HepG2 (cell line): ENCODE measurements around the gene ADAMTS12. TPM values are rescaled to one million over a fixed set of nuclear protein-coding genes. Genes with fewer than 3 reads are reported as not detected.

Source experiments
- ATAC-seq: fragments of 200-7000 bp; cut with Tn5 transposase; 3 replicates; pipeline ENCODE4 v1.9.1; 2020; ENCODE audit warnings: mild to moderate bottlenecking, moderate library complexity
- BruUV-seq: library from RNA; stranded (reverse); fragments of 400-500 nt; replicated peaks from 2 replicates; lab custom pipeline; 2021; lab: Mats Ljungman, UMichigan
- CTCF ChIA-PET: fragments of 300-600 bp; formaldehyde crosslinking; extraction: SDS; loops from one replicate; lab custom pipeline; 2021; ENCODE audit warnings: low total read pairs, inconsistent platforms, low intra/inter-chr PET ratio; lab: Yijun Ruan, JAX
- POLR2A ChIA-PET: fragments of 350-600 bp; sonication (Branson Sonifier 250); formaldehyde crosslinking; loops from one replicate; lab custom pipeline; 2020; ENCODE audit warnings: antibody characterized with exemption, inconsistent platforms; lab: Yijun Ruan, JAX
- DNase-seq: peaks from one replicate; pipeline ENCODE4 v3.0.0-alpha.2; 2015; ENCODE audit warnings: low spot score
- FAIRE-seq: peaks from 3 replicates; lab custom pipeline; 2011; peaks lifted over from hg19 to GRCh38; lab: Jason Lieb, UNC
- H2AFZ ChIP-seq: one replicate; pipeline ENCODE4 v1.6.1; 2011; ENCODE audit warnings: low read length, inconsistent platforms
- H3K27ac ChIP-seq: fragments of 300-600 bp; 3 replicates; pipeline ENCODE4 v1.8.0; 2011; ENCODE audit warnings: mixed run types, mild to moderate bottlenecking, mixed read lengths, low read length, inconsistent platforms; ENCODE audit not compliant: insufficient read depth; ENCODE audit errors: extremely low read length
- H3K27me3 ChIP-seq, 2 experiments: fragments of 200-600 bp in 1 of 2; 2 replicates in 1 of 2; 3 replicates in 1 of 2; pipeline versions ENCODE4 v1.6.0 to v1.8.0; 2011; ENCODE audit warnings: low read length in 2 of 2, mild to moderate bottlenecking in 2 of 2, moderate library complexity in 2 of 2, inconsistent platforms in 1 of 2; ENCODE audit not compliant: insufficient read depth in 2 of 2, control insufficient read depth in 1 of 2
- H3K36me3 ChIP-seq, 2 experiments: fragments of 200-600 bp in 1 of 2; replicated peaks in 1 of 2; 2 replicates in 1 of 2; 3 replicates in 1 of 2; pipeline versions ENCODE4 v1.5.1 to v1.8.0; 2011; ENCODE audit warnings: low read length in 2 of 2, inconsistent platforms in 1 of 2; ENCODE audit not compliant: insufficient read depth in 2 of 2, control insufficient read depth in 1 of 2
- H3K4me1 ChIP-seq: 2 replicates; pipeline ENCODE4 v1.5.1; 2012; ENCODE audit warnings: low read length, inconsistent platforms; ENCODE audit not compliant: insufficient read depth
- H3K4me2 ChIP-seq: 2 replicates; pipeline ENCODE4 v1.6.0; 2011; ENCODE audit warnings: low read depth, low read length, inconsistent platforms
- H3K4me3 ChIP-seq, 3 experiments: fragments of 200-600 bp in 1 of 3; sonication (generic), shearing (Covaris generic) in 1 of 3; replicated peaks in 1 of 3; 2 replicates each; pipeline ENCODE4 v1.5.1; 2011 to 2016; ENCODE audit warnings: low read length in 3 of 3, inconsistent platforms in 2 of 3, low read depth in 2 of 3, mild to moderate bottlenecking in 2 of 3, control low read depth in 1 of 3, mixed read lengths in 1 of 3; ENCODE audit not compliant: insufficient read depth in 1 of 3
- H3K79me2 ChIP-seq: one replicate; pipeline ENCODE4 v1.6.1; 2011; ENCODE audit warnings: low read length, inconsistent platforms; ENCODE audit not compliant: insufficient read depth
- H3K9ac ChIP-seq: 2 replicates; pipeline ENCODE4 v1.6.0; 2011; ENCODE audit warnings: mild to moderate bottlenecking, low read depth, low read length, inconsistent platforms; ENCODE audit not compliant: insufficient read depth
- H3K9me3 ChIP-seq: 2 replicates; pipeline ENCODE4 v1.5.1; 2012; ENCODE audit warnings: mild to moderate bottlenecking, low read length
- H4K20me1 ChIP-seq: 2 replicates; pipeline ENCODE4 v1.6.0; 2011; ENCODE audit warnings: inconsistent platforms, mild to moderate bottlenecking, low read length, moderate library complexity; ENCODE audit not compliant: insufficient read depth
- BORCS8-MEF2B ChIP-seq: sonication (generic); formaldehyde crosslinking; IDR thresholded peaks from 2 replicates; pipeline ENCODE4 v1.8.0; 2022; ENCODE audit warnings: mild to moderate bottlenecking, missing genetic modification reagents
- MTA1 ChIP-seq: sonication (generic); formaldehyde crosslinking; IDR thresholded peaks from 2 replicates; pipeline ENCODE4 v1.4.0; 2020; ENCODE audit warnings: missing genetic modification reagents, mild to moderate bottlenecking, borderline replicate concordance
- RXRA ChIP-seq: sonication (generic); formaldehyde crosslinking; IDR thresholded peaks from 2 replicates; pipeline ENCODE4 v1.5.1; 2020; ENCODE audit warnings: missing genetic modification reagents
- TFE3 ChIP-seq: IDR thresholded peaks from 2 replicates; pipeline ENCODE4 v1.6.1; 2016
- ZBTB38 ChIP-seq: sonication (generic); formaldehyde crosslinking; IDR thresholded peaks from 2 replicates; pipeline ENCODE4 v1.5.1; 2020; ENCODE audit warnings: mild to moderate bottlenecking, missing genetic modification reagents
- ZNF329 ChIP-seq: sonication (generic); formaldehyde crosslinking; IDR thresholded peaks from 2 replicates; pipeline ENCODE4 v1.9.0; 2021; ENCODE audit warnings: low read depth, mild to moderate bottlenecking, missing genetic modification reagents
- ZNF614 ChIP-seq: IDR thresholded peaks from 2 replicates; pipeline ENCODE4 v1.6.1; 2018; ENCODE audit warnings: missing biosample characterization, missing genetic modification reagents, inconsistent platforms, borderline replicate concordance
- ZNF790 ChIP-seq: sonication (generic); formaldehyde crosslinking; IDR thresholded peaks from 2 replicates; pipeline ENCODE4 v1.8.0; 2022; ENCODE audit warnings: missing genetic modification reagents, mild to moderate bottlenecking, borderline replicate concordance
- WGBS: methylation state at CpG from one replicate; pipeline ENCODE4 v1.1.6; 2017; ENCODE audit warnings: low lambda C conversion rate; 5-methylcytosine and 5-hydroxymethylcytosine counted together
- in situ Hi-C: cut with HindIII; loops from 2 replicates; pipeline ENCODE4 v1.10.0; 2017; ENCODE audit warnings: low pct_unique_long_range_greater_than_20kb; ENCODE audit not compliant: extremely low pct_ligation_motif_present
- intact Hi-C: fragments of 100-400 bp; cut with micrococcal nuclease; formaldehyde crosslinking; loops from one replicate; pipeline ENCODE4 v1.10.0; 2022; ENCODE audit not compliant: unreplicated experiment
- polyA plus RNA-seq, 8 experiments: library from polyadenylated mRNA; depleted of rRNA in 3 of 8; stranded (reverse) in 7 of 8; unstranded in 1 of 8; fragments of >200 nt; fragmentation: Illumina TruSeq in 4 of 8; extraction: Trizol in 4 of 8; gene quantifications; 2 replicates each; pipeline versions ENCODE4 v1.2.1 to v1.2.3, GENCODE V29; 2011 to 2016; ENCODE audit warnings: low read depth in 4 of 8, missing spikeins in 1 of 8, mixed read lengths in 1 of 8; ENCODE audit not compliant: insufficient read depth in 1 of 8
- total RNA-seq, 5 experiments: library from RNA; depleted of rRNA; stranded (reverse); fragments of >200 nt; fragmentation: Illumina TruSeq; extraction: Trizol; gene quantifications; 2 replicates each; pipeline ENCODE4 v1.2.3, GENCODE V29; 2016; ENCODE audit warnings: low read depth in 1 of 5
- TF ChIP-seq, protein P1 (sequence below): IDR thresholded peaks from 2 replicates; pipeline ENCODE4 v1.6.1; 2012; ENCODE audit warnings: low read depth, low read length, improper control_type of control experiment
- TF ChIP-seq, protein P2 (sequence below): sonication (generic); formaldehyde crosslinking; IDR thresholded peaks from 2 replicates; pipeline ENCODE4 v1.4.0; 2020; ENCODE audit warnings: mild to moderate bottlenecking, missing genetic modification reagents, borderline replicate concordance

ADAMTS12 gene
- total and polyA plus RNA-seq, 2 of the 13 experiments (the other 11 are each of a cell fraction or from before 2014, with no cell fraction given): 0.03 TPM; not detected in 1

DNA sequence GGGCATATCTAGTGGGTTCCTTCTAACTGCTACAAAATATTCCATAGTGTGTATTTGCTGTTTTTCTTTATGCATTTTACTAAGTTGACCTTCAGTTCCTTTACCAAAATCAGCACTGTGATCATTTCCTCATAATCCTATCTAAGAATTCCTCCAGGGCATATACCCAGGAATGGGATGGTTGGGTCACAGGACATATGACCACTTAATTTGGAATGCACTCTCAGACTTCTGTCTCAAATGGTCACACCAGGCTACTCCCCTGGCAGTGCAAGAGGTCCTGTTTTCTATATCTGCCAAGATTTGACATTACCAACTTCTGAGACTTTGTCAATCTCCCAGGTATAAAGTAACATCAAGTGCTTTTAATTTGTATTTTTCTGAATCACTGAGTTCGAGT lies 63.9 kb downstream of the ADAMTS12 start:
- Histone ChIP-seq H3K9me3 (no peaks in the 10 kb centered on the region), H3K4me1 (no peaks in the 10 kb centered on the region), H3K27me3 (no peaks in the 10 kb centered on the region; a peak in 1 of 5 replicates), H3K36me3 (no peaks in the 10 kb centered on the region), H3K27ac (no peak overlapping the region), H4K20me1 (no peaks in the 10 kb centered on the region), H3K9ac (no peak overlapping the region), H3K4me2 (no peak overlapping the region), H3K4me3 (no peak overlapping the region), H2AFZ (no peak overlapping the region), H3K79me2 (no peaks in the 10 kb centered on the region)
- ChIA-PET CTCF (no interaction called here), POLR2A (no interaction called here)
- no TSS peak for BruUV-seq
- 0% methylated on average over 1 of the region's 1 CpG for WGBS
- DNase-seq: no peak
- FAIRE-seq: no peak
- no peak for ATAC-seq
- TF ChIP-seq, protein P1, sequence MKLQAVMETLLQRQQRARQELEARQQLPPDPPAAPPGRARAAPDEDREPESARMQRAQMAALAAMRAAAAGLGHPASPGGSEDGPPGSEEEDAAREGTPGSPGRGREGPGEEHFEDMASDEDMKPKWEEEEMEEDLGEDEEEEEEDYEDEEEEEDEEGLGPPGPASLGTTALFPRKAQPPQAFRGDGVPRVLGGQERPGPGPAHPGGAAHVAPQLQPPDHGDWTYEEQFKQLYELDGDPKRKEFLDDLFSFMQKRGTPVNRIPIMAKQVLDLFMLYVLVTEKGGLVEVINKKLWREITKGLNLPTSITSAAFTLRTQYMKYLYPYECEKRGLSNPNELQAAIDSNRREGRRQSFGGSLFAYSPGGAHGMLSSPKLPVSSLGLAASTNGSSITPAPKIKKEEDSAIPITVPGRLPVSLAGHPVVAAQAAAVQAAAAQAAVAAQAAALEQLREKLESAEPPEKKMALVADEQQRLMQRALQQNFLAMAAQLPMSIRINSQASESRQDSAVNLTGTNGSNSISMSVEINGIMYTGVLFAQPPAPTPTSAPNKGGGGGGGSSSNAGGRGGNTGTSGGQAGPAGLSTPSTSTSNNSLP: no peak
- TF ChIP-seq BORCS8-MEF2B (CRISPR knock-in tag) (no peak), ZBTB38 (CRISPR knock-in tag) (no peak)
- in situ Hi-C loops: no loop called here
- intact Hi-C loops: no loop called here

DNA sequence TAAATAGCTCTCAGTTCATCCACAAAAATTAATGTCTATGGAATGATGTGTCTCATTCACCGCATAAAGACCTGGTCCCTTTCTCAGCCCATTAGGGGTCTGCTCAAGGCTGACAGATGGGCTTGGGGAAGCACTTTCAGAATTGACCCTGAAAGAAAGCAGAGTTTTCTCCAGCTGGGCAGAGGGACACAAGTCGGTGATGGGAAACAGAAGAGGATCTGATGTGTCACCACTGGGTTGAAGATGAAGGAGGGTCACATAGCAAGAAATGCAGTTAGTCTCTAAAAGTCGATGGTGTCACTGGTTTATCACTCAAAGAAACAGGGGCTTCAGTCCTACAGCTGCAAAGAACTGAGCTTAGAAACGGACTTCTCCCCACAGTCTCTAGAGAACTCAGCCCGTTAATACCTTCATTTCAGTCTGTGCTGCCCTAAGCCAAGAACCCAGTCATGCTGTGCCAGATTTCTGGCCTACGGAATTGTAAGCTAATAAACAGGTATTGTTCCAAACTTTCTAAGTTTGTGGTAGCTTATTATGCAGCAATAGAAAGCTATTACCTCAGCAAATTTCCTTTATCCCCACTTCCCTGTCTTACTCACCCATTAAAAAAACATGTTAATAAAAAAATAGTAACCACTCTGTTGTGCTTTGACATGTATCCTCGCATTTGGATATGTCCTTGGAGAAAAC lies 64.6 kb downstream of the ADAMTS12 start:
- no peaks in the 10 kb centered on the region for H3K4me1 ChIP-seq
- no peak overlapping the region for H3K9ac ChIP-seq
- ChIA-PET POLR2A (no interaction called here), CTCF (no interaction called here)
- no peak overlapping the region for H3K4me3 ChIP-seq
- ATAC-seq (no peak), DNase-seq (no peak), FAIRE-seq (no peak)
- 14% methylated on average over 7 of the region's 7 CpGs for WGBS
- H3K36me3 ChIP-seq: no peaks in the 10 kb centered on the region
- H4K20me1 ChIP-seq: no peaks in the 10 kb centered on the region
- intact Hi-C loops (no loop called here), in situ Hi-C loops (no loop called here)
- no peak overlapping the region for H3K4me2 ChIP-seq
- BruUV-seq: no TSS peak
- no peak overlapping the region for H3K27ac ChIP-seq
- no peaks in the 10 kb centered on the region for H3K9me3 ChIP-seq
- H2AFZ ChIP-seq: no peak overlapping the region
- H3K79me2 ChIP-seq: no peaks in the 10 kb centered on the region
- H3K27me3 ChIP-seq: no peaks in the 10 kb centered on the region; a peak in 1 of 5 replicates
- TF ChIP-seq RXRA (CRISPR knock-in tag) (no peak), ZNF790 (CRISPR knock-in tag) (no peak), TFE3 (CRISPR knock-in tag) (no peak), ZNF329 (CRISPR knock-in tag) (no peak), MTA1 (CRISPR knock-in tag) (no peak), ZNF614 (CRISPR knock-in tag) (no peak)
- TF ChIP-seq, protein P2, sequence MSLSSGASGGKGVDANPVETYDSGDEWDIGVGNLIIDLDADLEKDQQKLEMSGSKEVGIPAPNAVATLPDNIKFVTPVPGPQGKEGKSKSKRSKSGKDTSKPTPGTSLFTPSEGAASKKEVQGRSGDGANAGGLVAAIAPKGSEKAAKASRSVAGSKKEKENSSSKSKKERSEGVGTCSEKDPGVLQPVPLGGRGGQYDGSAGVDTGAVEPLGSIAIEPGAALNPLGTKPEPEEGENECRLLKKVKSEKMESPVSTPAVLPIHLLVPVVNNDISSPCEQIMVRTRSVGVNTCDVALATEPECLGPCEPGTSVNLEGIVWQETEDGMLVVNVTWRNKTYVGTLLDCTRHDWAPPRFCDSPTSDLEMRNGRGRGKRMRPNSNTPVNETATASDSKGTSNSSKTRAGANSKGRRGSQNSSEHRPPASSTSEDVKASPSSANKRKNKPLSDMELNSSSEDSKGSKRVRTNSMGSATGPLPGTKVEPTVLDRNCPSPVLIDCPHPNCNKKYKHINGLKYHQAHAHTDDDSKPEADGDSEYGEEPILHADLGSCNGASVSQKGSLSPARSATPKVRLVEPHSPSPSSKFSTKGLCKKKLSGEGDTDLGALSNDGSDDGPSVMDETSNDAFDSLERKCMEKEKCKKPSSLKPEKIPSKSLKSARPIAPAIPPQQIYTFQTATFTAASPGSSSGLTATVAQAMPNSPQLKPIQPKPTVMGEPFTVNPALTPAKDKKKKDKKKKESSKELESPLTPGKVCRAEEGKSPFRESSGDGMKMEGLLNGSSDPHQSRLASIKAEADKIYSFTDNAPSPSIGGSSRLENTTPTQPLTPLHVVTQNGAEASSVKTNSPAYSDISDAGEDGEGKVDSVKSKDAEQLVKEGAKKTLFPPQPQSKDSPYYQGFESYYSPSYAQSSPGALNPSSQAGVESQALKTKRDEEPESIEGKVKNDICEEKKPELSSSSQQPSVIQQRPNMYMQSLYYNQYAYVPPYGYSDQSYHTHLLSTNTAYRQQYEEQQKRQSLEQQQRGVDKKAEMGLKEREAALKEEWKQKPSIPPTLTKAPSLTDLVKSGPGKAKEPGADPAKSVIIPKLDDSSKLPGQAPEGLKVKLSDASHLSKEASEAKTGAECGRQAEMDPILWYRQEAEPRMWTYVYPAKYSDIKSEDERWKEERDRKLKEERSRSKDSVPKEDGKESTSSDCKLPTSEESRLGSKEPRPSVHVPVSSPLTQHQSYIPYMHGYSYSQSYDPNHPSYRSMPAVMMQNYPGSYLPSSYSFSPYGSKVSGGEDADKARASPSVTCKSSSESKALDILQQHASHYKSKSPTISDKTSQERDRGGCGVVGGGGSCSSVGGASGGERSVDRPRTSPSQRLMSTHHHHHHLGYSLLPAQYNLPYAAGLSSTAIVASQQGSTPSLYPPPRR (CRISPR knock-in tag): no peak
